ENCODE results near the gene CFAP61. TPM values are rescaled to one million over a fixed set of nuclear protein-coding genes. Genes with fewer than 3 reads are reported as not detected.
"Not testable (repeated sequence)": the region's sequence is repeated elsewhere in the genome, so short reads cannot be mapped to it uniquely, and the experiment has no call there.

CFAP61 gene
- total RNA-seq, 1 experiment from 2014 or later, result 0.28 TPM

DNA sequence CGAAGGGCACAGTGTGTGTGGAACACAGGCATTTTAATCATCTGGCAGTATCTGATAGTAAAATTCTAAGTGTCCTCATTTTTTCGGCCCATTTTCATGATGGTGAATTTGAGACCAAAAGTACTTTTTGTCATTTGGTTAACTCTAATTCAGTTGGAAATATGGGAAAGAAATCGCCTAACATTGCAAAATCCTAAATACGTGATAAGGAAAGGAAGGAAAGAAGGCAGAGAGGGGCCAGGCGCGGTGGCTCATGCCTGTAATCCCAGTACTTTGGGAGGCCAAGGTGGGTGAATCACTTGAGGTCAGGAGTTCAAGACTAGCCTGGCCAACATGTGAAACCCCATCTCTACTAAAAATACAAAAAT is 48.4 kb upstream of the CFAP61 start:
- DNase-seq (ENCODE audit: low read depth, low spot score); H3K4me1 ChIP-seq (ENCODE audit: control insufficient read depth, insufficient read depth, low read length); BruUV-seq (replicated peaks); H3K27me3 ChIP-seq (ENCODE audit: control insufficient read depth, insufficient read depth, low read length); H3K9me3 ChIP-seq (ENCODE audit: control insufficient read depth, insufficient read depth, low read depth, low read length); POLR2A ChIA-PET; H3K36me3 ChIP-seq (ENCODE audit: control insufficient read depth, insufficient read depth, low read length); in situ Hi-C loops (cut with HindIII; ENCODE audit: low pct_unique_long_range_greater_than_20kb, low sequenced_read_pairs); H3K4me3 ChIP-seq (ENCODE audit: low read depth in 2 of 2, low read length in 2 of 2); H3K27ac ChIP-seq (ENCODE audit: low read length); ATAC-seq; CTCF ChIA-PET; intact Hi-C loops (cut with micrococcal nuclease; ENCODE audit: unreplicated experiment): not testable (repeated sequence)

DNA sequence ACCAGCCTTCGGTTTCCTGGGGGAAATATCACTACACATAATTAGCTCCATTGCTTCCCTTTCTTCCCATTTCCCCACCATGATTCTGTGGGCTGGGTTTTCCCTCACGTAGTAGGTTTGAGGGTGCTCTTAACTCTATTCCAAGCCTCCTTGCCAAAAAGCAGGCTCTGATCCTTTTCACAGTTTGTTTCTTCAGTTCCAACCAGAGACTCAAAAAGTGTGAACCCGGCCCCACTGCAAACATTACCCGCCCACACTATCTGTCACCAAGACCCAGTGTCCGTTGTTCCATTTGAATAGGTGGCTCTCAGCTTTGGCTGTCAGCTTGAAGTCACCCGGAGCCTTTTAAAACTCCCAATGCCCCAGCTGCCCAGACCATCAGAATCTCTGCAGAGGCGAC is 47.0 kb upstream of the CFAP61 start:
- BruUV-seq (replicated peaks), result no TSS peak
- in situ Hi-C loops (cut with HindIII; ENCODE audit: low pct_unique_long_range_greater_than_20kb, low sequenced_read_pairs), result no loop called here

DNA sequence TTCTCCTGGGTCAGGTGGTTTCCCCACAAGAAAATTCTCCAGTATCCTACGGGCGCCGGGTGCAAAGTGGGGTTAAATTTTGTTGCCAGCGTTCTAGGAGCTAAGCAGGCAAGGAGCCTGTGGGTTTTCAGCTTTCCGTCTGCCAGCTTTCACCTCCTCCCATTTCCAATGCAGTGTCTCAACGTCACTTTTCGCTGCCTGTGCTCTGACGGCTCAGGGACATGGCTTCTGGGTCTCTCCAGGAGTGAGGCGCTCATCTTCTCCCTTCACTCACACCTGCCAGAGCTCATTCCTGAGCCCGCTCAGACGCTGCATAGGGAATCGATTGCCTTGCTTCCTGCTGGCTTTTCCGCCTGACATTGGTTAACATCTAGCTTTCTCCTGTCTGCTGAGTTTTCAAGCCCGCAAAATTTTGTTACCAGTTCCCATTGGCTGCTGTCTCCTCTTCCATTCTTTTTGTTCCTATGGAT is 42.5 kb upstream of the CFAP61 start:
- ChIA-PET POLR2A (no interaction called here), CTCF (no interaction called here)
- peak; percentile 42; the same call in 1 of the 2 replicates for ATAC-seq
- H3K27me3 ChIP-seq (ENCODE audit: control insufficient read depth, insufficient read depth, low read length), result no peaks in the 10 kb centered on the region
- H3K4me3 ChIP-seq (ENCODE audit: low read depth in 2 of 2, low read length in 2 of 2), result no peak overlapping the region
- no TSS peak for BruUV-seq (replicated peaks)
- intact Hi-C loops (cut with micrococcal nuclease; ENCODE audit: unreplicated experiment), result no loop called here
- no peak overlapping the region for H3K27ac ChIP-seq (ENCODE audit: low read length)
- H3K4me1 ChIP-seq (ENCODE audit: control insufficient read depth, insufficient read depth, low read length), result peaks cover 8% of the 10 kb centered on the region
- TF ChIP-seq, protein P1, sequence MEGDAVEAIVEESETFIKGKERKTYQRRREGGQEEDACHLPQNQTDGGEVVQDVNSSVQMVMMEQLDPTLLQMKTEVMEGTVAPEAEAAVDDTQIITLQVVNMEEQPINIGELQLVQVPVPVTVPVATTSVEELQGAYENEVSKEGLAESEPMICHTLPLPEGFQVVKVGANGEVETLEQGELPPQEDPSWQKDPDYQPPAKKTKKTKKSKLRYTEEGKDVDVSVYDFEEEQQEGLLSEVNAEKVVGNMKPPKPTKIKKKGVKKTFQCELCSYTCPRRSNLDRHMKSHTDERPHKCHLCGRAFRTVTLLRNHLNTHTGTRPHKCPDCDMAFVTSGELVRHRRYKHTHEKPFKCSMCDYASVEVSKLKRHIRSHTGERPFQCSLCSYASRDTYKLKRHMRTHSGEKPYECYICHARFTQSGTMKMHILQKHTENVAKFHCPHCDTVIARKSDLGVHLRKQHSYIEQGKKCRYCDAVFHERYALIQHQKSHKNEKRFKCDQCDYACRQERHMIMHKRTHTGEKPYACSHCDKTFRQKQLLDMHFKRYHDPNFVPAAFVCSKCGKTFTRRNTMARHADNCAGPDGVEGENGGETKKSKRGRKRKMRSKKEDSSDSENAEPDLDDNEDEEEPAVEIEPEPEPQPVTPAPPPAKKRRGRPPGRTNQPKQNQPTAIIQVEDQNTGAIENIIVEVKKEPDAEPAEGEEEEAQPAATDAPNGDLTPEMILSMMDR (IDR thresholded peaks at IDR 0.05), result no peak
- TF ChIP-seq TCF7L2 (IDR thresholded peaks at IDR 0.05; ENCODE audit: low read depth, low read length) (no peak), SIN3A (IDR thresholded peaks at IDR 0.05; ENCODE audit: borderline replicate concordance, insufficient read depth, low read depth, low read length) (no peak), POLR2AphosphoS5 (IDR thresholded peaks at IDR 0.05; ENCODE audit: low read depth, low read length) (no peak)
- TF ChIP-seq, protein P2, sequence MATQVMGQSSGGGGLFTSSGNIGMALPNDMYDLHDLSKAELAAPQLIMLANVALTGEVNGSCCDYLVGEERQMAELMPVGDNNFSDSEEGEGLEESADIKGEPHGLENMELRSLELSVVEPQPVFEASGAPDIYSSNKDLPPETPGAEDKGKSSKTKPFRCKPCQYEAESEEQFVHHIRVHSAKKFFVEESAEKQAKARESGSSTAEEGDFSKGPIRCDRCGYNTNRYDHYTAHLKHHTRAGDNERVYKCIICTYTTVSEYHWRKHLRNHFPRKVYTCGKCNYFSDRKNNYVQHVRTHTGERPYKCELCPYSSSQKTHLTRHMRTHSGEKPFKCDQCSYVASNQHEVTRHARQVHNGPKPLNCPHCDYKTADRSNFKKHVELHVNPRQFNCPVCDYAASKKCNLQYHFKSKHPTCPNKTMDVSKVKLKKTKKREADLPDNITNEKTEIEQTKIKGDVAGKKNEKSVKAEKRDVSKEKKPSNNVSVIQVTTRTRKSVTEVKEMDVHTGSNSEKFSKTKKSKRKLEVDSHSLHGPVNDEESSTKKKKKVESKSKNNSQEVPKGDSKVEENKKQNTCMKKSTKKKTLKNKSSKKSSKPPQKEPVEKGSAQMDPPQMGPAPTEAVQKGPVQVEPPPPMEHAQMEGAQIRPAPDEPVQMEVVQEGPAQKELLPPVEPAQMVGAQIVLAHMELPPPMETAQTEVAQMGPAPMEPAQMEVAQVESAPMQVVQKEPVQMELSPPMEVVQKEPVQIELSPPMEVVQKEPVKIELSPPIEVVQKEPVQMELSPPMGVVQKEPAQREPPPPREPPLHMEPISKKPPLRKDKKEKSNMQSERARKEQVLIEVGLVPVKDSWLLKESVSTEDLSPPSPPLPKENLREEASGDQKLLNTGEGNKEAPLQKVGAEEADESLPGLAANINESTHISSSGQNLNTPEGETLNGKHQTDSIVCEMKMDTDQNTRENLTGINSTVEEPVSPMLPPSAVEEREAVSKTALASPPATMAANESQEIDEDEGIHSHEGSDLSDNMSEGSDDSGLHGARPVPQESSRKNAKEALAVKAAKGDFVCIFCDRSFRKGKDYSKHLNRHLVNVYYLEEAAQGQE (IDR thresholded peaks at IDR 0.05; ENCODE audit: insufficient read depth in 1 of 2, low read depth in 2 of 2, low read length in 1 of 2), result no peak
- DNase-seq (ENCODE audit: low read depth, low spot score), result no peak
- no peaks in the 10 kb centered on the region for H3K9me3 ChIP-seq (ENCODE audit: control insufficient read depth, insufficient read depth, low read depth, low read length)
- no peaks in the 10 kb centered on the region for H3K36me3 ChIP-seq (ENCODE audit: control insufficient read depth, insufficient read depth, low read length)
- in situ Hi-C loops (cut with HindIII; ENCODE audit: low pct_unique_long_range_greater_than_20kb, low sequenced_read_pairs), result no loop called here

More for the DNA sequence above, 47.0 kb upstream of the CFAP61 start:
- ChIA-PET POLR2A (no interaction called here), CTCF (no interaction called here)
- Histone ChIP-seq H3K9me3 (ENCODE audit: control insufficient read depth, insufficient read depth, low read depth, low read length) (no peaks in the 10 kb centered on the region), H3K27me3 (ENCODE audit: control insufficient read depth, insufficient read depth, low read length) (no peaks in the 10 kb centered on the region), H3K4me1 (ENCODE audit: control insufficient read depth, insufficient read depth, low read length) (peaks cover 3% of the 10 kb centered on the region; the same call in 1 of the 2 replicates), H3K27ac (ENCODE audit: low read length) (no peak overlapping the region), H3K4me3 (ENCODE audit: low read depth in 2 of 2, low read length in 2 of 2) (no peak overlapping the region), H3K36me3 (ENCODE audit: control insufficient read depth, insufficient read depth, low read length) (no peaks in the 10 kb centered on the region)
- ATAC-seq, result no peak
- TF ChIP-seq, protein P1 (IDR thresholded peaks at IDR 0.05), result no peak
- no peak for TF ChIP-seq POLR2AphosphoS5 (IDR thresholded peaks at IDR 0.05; ENCODE audit: low read depth, low read length)
- TF ChIP-seq, protein P2 (IDR thresholded peaks at IDR 0.05; ENCODE audit: insufficient read depth in 1 of 2, low read depth in 2 of 2, low read length in 1 of 2), result no peak
- no peak for TF ChIP-seq SIN3A (IDR thresholded peaks at IDR 0.05; ENCODE audit: borderline replicate concordance, insufficient read depth, low read depth, low read length)
- TF ChIP-seq TCF7L2 (IDR thresholded peaks at IDR 0.05; ENCODE audit: low read depth, low read length), result no peak
- DNase-seq (ENCODE audit: low read depth, low spot score), result no peak
- intact Hi-C loops (cut with micrococcal nuclease; ENCODE audit: unreplicated experiment), result no loop called here
